K562 (cell line): ENCODE measurements around the gene GCGR. TPM values are rescaled to one million over a fixed set of nuclear protein-coding genes. Genes with fewer than 3 reads are reported as not detected.

Experiments used
- CHD2 ChIP-seq: IDR thresholded peaks from 2 replicates; pipeline ENCODE4 v1.6.1; 2011; ENCODE audit warnings: low read depth, low read length
- ETS1 ChIP-seq: conservative IDR thresholded peaks from 2 replicates; pipeline ENCODE4 v1.6.1; 2011; ENCODE audit warnings: low read depth, mild to moderate bottlenecking, low read length; ENCODE audit not compliant: control insufficient read depth
- NELFE ChIP-seq: IDR thresholded peaks from 2 replicates; pipeline ENCODE4 v1.6.1; 2011; ENCODE audit warnings: mild to moderate bottlenecking; ENCODE audit not compliant: insufficient read depth, insufficient read length
- ZNF639 ChIP-seq, 2 experiments: fragments of 200-800 bp in 1 of 2; sonication (Bioruptor generic) in 1 of 2; sonication (generic) in 1 of 2; formaldehyde crosslinking in 1 of 2; IDR thresholded peaks in 1 of 2; conservative IDR thresholded peaks in 1 of 2; 2 replicates each; pipeline versions ENCODE4 v1.5.0 to v1.6.1; 2016 to 2020; ENCODE audit warnings: missing compliant biosample characterization in 1 of 2, missing genetic modification characterization in 1 of 2, missing genetic modification reagents in 1 of 2
- polyA plus RNA-seq, 8 experiments: library from polyadenylated mRNA; depleted of rRNA in 4 of 8; stranded (reverse) in 5 of 8; unstranded in 3 of 8; fragments of >200 nt; fragmentation: Nextera tagmentation in 2 of 8; fragmentation: Illumina TruSeq in 1 of 8; extraction: Ambion mirVana in 2 of 8; extraction: Trizol in 1 of 8; gene quantifications; 2 replicates each; pipeline versions ENCODE4 v1.2.1 to v1.2.3, GENCODE V29; 2011 to 2014; ENCODE audit warnings: inconsistent platforms in 1 of 8, missing spikeins in 1 of 8
- total RNA-seq, 7 experiments: library from RNA; depleted of rRNA in 6 of 7; stranded (reverse); fragments of >200 nt in 6 of 7; fragmentation: Illumina TruSeq in 2 of 7; extraction: Trizol in 2 of 7; gene quantifications; 2 replicates each; pipeline versions ENCODE4 v1.2.1 to v1.2.3, GENCODE V29; 2011 to 2021; ENCODE audit warnings: low replicate concordance in 1 of 7
- TF ChIP-seq, protein P1 (sequence below), 2 experiments: fragments of 450-650 bp in 1 of 2; sonication (generic) in 1 of 2; formaldehyde crosslinking in 1 of 2; IDR thresholded peaks; 2 replicates each; pipeline versions ENCODE4 v1.7.1 to v1.9.0; 2016 to 2022; ENCODE audit warnings: inconsistent platforms in 1 of 2, mild to moderate bottlenecking in 1 of 2, missing genetic modification reagents in 1 of 2
- TF ChIP-seq, protein P2 (sequence below): sonication (generic); formaldehyde crosslinking; IDR thresholded peaks from 2 replicates; pipeline ENCODE4 v1.4.0; 2020; ENCODE audit warnings: mild to moderate bottlenecking, missing genetic modification reagents
- TF ChIP-seq, protein P3 (sequence below): fragments of 450-650 bp; IDR thresholded peaks from 2 replicates; pipeline ENCODE4 v1.6.1; 2016; ENCODE audit warnings: mild to moderate bottlenecking

The GCGR gene
- total and polyA plus RNA-seq, 9 of the 15 experiments (the other 6 are each of a cell fraction or from before 2014, with no cell fraction given), result not detected

DNA sequence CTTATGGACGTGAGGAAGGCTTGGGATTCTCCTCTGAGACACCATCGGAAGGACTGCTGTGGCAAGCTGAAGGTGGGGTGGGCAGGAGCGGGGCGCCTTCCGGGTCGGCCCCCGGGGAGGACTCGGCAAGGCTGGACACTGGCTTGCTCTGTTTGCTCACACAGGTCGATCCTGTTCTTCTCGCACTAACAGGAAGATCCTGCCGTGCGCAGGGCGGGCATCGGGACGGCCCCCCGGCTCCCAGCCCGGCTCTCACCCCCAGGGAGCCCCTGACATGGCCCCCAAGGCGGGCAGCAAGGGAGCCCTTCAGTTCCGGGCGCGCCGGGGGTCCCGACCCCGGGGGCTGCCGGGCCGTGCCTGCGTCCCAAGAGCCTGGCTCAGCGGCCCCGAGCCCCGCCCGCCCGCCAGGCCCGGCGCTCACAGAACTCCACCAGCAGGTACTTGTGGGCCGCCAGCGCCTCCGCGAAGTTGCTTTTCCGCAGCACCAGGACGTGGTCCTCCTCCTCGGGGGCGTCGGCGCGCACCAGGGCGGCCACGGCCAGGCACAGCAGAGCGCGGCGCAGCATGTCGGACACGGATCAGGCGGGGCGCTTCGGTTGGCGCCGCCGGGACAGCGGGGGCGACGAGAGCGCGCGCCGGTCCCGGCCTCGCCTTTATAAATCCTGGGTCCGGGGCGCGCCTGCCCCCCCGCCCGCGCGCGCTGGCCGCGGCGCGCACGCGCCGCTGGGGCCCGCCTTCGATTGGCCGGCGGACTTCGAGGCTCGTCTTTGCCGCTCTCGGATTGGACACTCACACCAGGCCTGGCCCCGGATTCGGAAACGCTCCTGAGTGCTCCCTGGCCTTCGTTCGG, 56.2 kb downstream of the GCGR start, which contains the start of gene P4HB (continued):
- TF ChIP-seq, protein P1, sequence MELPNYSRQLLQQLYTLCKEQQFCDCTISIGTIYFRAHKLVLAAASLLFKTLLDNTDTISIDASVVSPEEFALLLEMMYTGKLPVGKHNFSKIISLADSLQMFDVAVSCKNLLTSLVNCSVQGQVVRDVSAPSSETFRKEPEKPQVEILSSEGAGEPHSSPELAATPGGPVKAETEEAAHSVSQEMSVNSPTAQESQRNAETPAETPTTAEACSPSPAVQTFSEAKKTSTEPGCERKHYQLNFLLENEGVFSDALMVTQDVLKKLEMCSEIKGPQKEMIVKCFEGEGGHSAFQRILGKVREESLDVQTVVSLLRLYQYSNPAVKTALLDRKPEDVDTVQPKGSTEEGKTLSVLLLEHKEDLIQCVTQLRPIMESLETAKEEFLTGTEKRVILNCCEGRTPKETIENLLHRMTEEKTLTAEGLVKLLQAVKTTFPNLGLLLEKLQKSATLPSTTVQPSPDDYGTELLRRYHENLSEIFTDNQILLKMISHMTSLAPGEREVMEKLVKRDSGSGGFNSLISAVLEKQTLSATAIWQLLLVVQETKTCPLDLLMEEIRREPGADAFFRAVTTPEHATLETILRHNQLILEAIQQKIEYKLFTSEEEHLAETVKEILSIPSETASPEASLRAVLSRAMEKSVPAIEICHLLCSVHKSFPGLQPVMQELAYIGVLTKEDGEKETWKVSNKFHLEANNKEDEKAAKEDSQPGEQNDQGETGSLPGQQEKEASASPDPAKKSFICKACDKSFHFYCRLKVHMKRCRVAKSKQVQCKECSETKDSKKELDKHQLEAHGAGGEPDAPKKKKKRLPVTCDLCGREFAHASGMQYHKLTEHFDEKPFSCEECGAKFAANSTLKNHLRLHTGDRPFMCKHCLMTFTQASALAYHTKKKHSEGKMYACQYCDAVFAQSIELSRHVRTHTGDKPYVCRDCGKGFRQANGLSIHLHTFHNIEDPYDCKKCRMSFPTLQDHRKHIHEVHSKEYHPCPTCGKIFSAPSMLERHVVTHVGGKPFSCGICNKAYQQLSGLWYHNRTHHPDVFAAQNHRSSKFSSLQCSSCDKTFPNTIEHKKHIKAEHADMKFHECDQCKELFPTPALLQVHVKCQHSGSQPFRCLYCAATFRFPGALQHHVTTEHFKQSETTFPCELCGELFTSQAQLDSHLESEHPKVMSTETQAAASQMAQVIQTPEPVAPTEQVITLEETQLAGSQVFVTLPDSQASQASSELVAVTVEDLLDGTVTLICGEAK (IDR thresholded peaks at IDR 0.05), result peak; percentile 53; the same call in 1 of the 2 replicates
- TF ChIP-seq, protein P1 (CRISPR knock-in tag; IDR thresholded peaks at IDR 0.05), result no peak
- TF ChIP-seq ZNF639 (CRISPR knock-in tag; conservative IDR thresholded peaks at IDR 0.05 in 1 of 2, IDR thresholded peaks at IDR 0.05 in 1 of 2) (no peak), CHD2 (no peak), NELFE (peak; percentile 40), ETS1 (peak; percentile 27; the same call in 1 of the 2 replicates)
- TF ChIP-seq, protein P2, sequence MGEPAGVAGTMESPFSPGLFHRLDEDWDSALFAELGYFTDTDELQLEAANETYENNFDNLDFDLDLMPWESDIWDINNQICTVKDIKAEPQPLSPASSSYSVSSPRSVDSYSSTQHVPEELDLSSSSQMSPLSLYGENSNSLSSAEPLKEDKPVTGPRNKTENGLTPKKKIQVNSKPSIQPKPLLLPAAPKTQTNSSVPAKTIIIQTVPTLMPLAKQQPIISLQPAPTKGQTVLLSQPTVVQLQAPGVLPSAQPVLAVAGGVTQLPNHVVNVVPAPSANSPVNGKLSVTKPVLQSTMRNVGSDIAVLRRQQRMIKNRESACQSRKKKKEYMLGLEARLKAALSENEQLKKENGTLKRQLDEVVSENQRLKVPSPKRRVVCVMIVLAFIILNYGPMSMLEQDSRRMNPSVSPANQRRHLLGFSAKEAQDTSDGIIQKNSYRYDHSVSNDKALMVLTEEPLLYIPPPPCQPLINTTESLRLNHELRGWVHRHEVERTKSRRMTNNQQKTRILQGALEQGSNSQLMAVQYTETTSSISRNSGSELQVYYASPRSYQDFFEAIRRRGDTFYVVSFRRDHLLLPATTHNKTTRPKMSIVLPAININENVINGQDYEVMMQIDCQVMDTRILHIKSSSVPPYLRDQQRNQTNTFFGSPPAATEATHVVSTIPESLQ (CRISPR knock-in tag), result 0 out of 2 replicates have a peak, but pooled peaks have one; percentile 18
- TF ChIP-seq, protein P3, sequence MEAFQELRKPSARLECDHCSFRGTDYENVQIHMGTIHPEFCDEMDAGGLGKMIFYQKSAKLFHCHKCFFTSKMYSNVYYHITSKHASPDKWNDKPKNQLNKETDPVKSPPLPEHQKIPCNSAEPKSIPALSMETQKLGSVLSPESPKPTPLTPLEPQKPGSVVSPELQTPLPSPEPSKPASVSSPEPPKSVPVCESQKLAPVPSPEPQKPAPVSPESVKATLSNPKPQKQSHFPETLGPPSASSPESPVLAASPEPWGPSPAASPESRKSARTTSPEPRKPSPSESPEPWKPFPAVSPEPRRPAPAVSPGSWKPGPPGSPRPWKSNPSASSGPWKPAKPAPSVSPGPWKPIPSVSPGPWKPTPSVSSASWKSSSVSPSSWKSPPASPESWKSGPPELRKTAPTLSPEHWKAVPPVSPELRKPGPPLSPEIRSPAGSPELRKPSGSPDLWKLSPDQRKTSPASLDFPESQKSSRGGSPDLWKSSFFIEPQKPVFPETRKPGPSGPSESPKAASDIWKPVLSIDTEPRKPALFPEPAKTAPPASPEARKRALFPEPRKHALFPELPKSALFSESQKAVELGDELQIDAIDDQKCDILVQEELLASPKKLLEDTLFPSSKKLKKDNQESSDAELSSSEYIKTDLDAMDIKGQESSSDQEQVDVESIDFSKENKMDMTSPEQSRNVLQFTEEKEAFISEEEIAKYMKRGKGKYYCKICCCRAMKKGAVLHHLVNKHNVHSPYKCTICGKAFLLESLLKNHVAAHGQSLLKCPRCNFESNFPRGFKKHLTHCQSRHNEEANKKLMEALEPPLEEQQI, result no peak
